SK-N-SH (cell line): Measurements from ENCODE around the gene PLEKHA6. TPM values are rescaled to one million over a fixed set of nuclear protein-coding genes. Genes with fewer than 3 reads are reported as not detected.

Source experiments
- CTCF ChIA-PET: fragments of 300-600, 350-600 bp; formaldehyde crosslinking; extraction: SDS; loops from one replicate; lab custom pipeline; 2021; lab: Yijun Ruan, JAX
- POLR2A ChIA-PET: fragments of 350-600 bp; sonication (Branson Sonifier 250); formaldehyde crosslinking; extraction: SDS; loops from one replicate; lab custom pipeline; 2020; ENCODE audit warnings: antibody characterized with exemption, inconsistent platforms; lab: Yijun Ruan, JAX
- DNase-seq: peaks from one replicate; pipeline ENCODE4 v3.0.0; 2012
- H2AFZ ChIP-seq: fragments of 200-600 bp; sonication (generic); 2 replicates; pipeline ENCODE4 v1.8.1; 2016; ENCODE audit warnings: antibody characterized with exemption, mild to moderate bottlenecking, low read depth
- H3F3A ChIP-seq: fragments of 200-600 bp; sonication (generic); replicated peaks from 2 replicates; pipeline ENCODE3; 2016; ENCODE audit warnings: antibody characterized with exemption, mild to moderate bottlenecking; ENCODE audit not compliant: insufficient read depth
- H3K27ac ChIP-seq, 2 experiments: fragments of 200-500 bp in 1 of 2; fragments of 200-600 bp in 1 of 2; sonication (Bioruptor generic) in 1 of 2; sonication (generic), shearing (Covaris generic) in 1 of 2; 2 replicates each; pipeline versions ENCODE4 v1.5.1 to v1.6.1; 2014 to 2016; ENCODE audit warnings: low read depth in 2 of 2, inconsistent platforms in 1 of 2, low read length in 1 of 2, mild to moderate bottlenecking in 1 of 2, mixed read lengths in 1 of 2
- H3K27me3 ChIP-seq: fragments of 200-600 bp; sonication (generic), shearing (Covaris generic); 2 replicates; pipeline ENCODE4 v1.6.1; 2016; ENCODE audit warnings: mixed run types; ENCODE audit not compliant: insufficient read depth
- H3K36me3 ChIP-seq, 2 experiments: fragments of 200-500 bp in 1 of 2; fragments of 200-600 bp in 1 of 2; sonication (Bioruptor generic) in 1 of 2; sonication (generic) in 1 of 2; replicated peaks in 1 of 2; 2 replicates each; pipeline versions ENCODE3 to v1.5.1; 2014 to 2016; ENCODE audit warnings: low read length in 1 of 2, mild to moderate bottlenecking in 1 of 2; ENCODE audit not compliant: insufficient read depth in 2 of 2, control insufficient read depth in 1 of 2
- H3K4me1 ChIP-seq, 2 experiments: fragments of 200-500 bp in 1 of 2; fragments of 200-600 bp in 1 of 2; sonication (Bioruptor generic) in 1 of 2; sonication (generic), shearing (Covaris generic) in 1 of 2; 2 replicates each; pipeline versions ENCODE4 v1.5.1 to v1.6.1; 2014 to 2016; ENCODE audit warnings: low read depth in 1 of 2, low read length in 1 of 2, mixed run types in 1 of 2; ENCODE audit not compliant: insufficient read depth in 2 of 2, control insufficient read depth in 1 of 2
- H3K4me2 ChIP-seq: fragments of 200-600 bp; sonication (generic), shearing (Covaris generic); 2 replicates; pipeline ENCODE4 v1.6.1; 2017; ENCODE audit warnings: mixed run types
- H3K4me3 ChIP-seq, 2 experiments: fragments of 200-500 bp in 1 of 2; fragments of 200-600 bp in 1 of 2; sonication (Bioruptor generic) in 1 of 2; sonication (generic), shearing (Covaris generic) in 1 of 2; 2 replicates each; pipeline versions ENCODE4 v1.5.1 to v1.8.1; 2014 to 2016; ENCODE audit warnings: low read depth in 2 of 2, inconsistent platforms in 1 of 2, low read length in 1 of 2, mild to moderate bottlenecking in 1 of 2, mixed read lengths in 1 of 2, moderate library complexity in 1 of 2
- H3K79me2 ChIP-seq: fragments of 200-600 bp; sonication (generic); 2 replicates; pipeline ENCODE4 v1.8.1; 2017; ENCODE audit warnings: mild to moderate bottlenecking; ENCODE audit not compliant: insufficient read depth
- H3K9ac ChIP-seq: fragments of 200-600 bp; sonication (generic); 2 replicates; pipeline ENCODE4 v1.6.1; 2017; ENCODE audit warnings: mixed run types
- H3K9me2 ChIP-seq: fragments of 200-600 bp; sonication (generic); 2 replicates; pipeline ENCODE4 v1.6.1; 2017; ENCODE audit warnings: mixed run types
- H3K9me3 ChIP-seq: fragments of 200-600 bp; sonication (generic); 2 replicates; pipeline ENCODE4 v1.6.1; 2017; ENCODE audit warnings: mixed run types, mild to moderate bottlenecking, moderate library complexity
- H4K20me1 ChIP-seq: fragments of 200-600 bp; sonication (generic); 2 replicates; pipeline ENCODE4 v1.6.1; 2017; ENCODE audit warnings: mild to moderate bottlenecking, mixed run types; ENCODE audit not compliant: insufficient read depth
- ELF1 ChIP-seq: IDR thresholded peaks from 2 replicates; pipeline ENCODE4 v1.4.0; 2012
- FOSL2 ChIP-seq: IDR thresholded peaks from 2 replicates; pipeline ENCODE4 v1.4.0; 2012; ENCODE audit warnings: low read depth, mild to moderate bottlenecking, moderate library complexity, borderline replicate concordance
- FOXJ3 ChIP-seq: sonication (generic); formaldehyde crosslinking; IDR thresholded peaks from 2 replicates; pipeline ENCODE4 v1.5.1; 2020; ENCODE audit warnings: mild to moderate bottlenecking, missing genetic modification reagents
- GABPA ChIP-seq: IDR thresholded peaks from 2 replicates; pipeline ENCODE4 v1.4.0; 2012; ENCODE audit warnings: low read depth, mild to moderate bottlenecking
- MEF2A ChIP-seq: IDR thresholded peaks from 2 replicates; pipeline ENCODE4 v1.4.0; 2012; ENCODE audit warnings: low read depth, borderline replicate concordance
- MXI1 ChIP-seq: IDR thresholded peaks from 2 replicates; pipeline ENCODE4 v1.6.1; 2012; ENCODE audit warnings: mild to moderate bottlenecking, low read depth, low read length, improper control_type of control experiment
- NFIC ChIP-seq: IDR thresholded peaks from 2 replicates; pipeline ENCODE4 v1.4.0; 2012; ENCODE audit warnings: borderline replicate concordance
- NRF1 ChIP-seq: IDR thresholded peaks from 2 replicates; pipeline ENCODE4 v1.6.1; 2012; ENCODE audit warnings: low read depth, mild to moderate bottlenecking, low read length
- RFX5 ChIP-seq: IDR thresholded peaks from 2 replicates; pipeline ENCODE4 v1.6.1; 2012; ENCODE audit warnings: mild to moderate bottlenecking, improper control_type of control experiment, low read length
- SIN3A ChIP-seq: IDR thresholded peaks from 2 replicates; pipeline ENCODE4 v1.6.1; 2012; ENCODE audit warnings: low read depth, mild to moderate bottlenecking, low read length, moderate library complexity, borderline replicate concordance
- SMC3 ChIP-seq: IDR thresholded peaks from 2 replicates; pipeline ENCODE4 v1.6.1; 2012; ENCODE audit warnings: low read depth, low read length, improper control_type of control experiment
- TCF12 ChIP-seq: IDR thresholded peaks from 2 replicates; pipeline ENCODE4 v1.4.0; 2012
- YY1 ChIP-seq: IDR thresholded peaks from 2 replicates; pipeline ENCODE4 v1.4.0; 2012; ENCODE audit warnings: low read depth, mild to moderate bottlenecking
- WGBS: methylation state at CpG from one replicate; pipeline ENCODE4 v1.1.6; 2017; ENCODE audit warnings: low lambda C conversion rate; 5-methylcytosine and 5-hydroxymethylcytosine counted together
- polyA plus RNA-seq, 3 experiments: library from polyadenylated mRNA; depleted of rRNA; stranded (reverse); fragments of >200 nt; gene quantifications; 2 replicates each; pipeline ENCODE4 v1.2.3, GENCODE V29; 2012
- TF ChIP-seq, protein P1 (sequence below): fragments of 200-600 bp; sonication (generic); IDR thresholded peaks from 2 replicates; pipeline ENCODE4 v1.6.1; 2017; ENCODE audit warnings: antibody characterized with exemption, mild to moderate bottlenecking, moderate library complexity
- TF ChIP-seq, protein P2 (sequence below): IDR thresholded peaks from 2 replicates; pipeline ENCODE4; 2012
- TF ChIP-seq, protein P3 (sequence below): fragments of 150-350 bp; IDR thresholded peaks from 2 replicates; pipeline ENCODE4 v1.6.1; 2017; ENCODE audit warnings: antibody characterized with exemption, low read length, low read depth, borderline replicate concordance
- TF ChIP-seq, protein P4 (sequence below): IDR thresholded peaks from 2 replicates; pipeline ENCODE4 v1.4.0; 2012; ENCODE audit warnings: low read depth, borderline replicate concordance

Gene PLEKHA6
- polyA plus RNA-seq, 1 of the 3 experiments (the other 2 are of a cell fraction) = 1.2 TPM

DNA sequence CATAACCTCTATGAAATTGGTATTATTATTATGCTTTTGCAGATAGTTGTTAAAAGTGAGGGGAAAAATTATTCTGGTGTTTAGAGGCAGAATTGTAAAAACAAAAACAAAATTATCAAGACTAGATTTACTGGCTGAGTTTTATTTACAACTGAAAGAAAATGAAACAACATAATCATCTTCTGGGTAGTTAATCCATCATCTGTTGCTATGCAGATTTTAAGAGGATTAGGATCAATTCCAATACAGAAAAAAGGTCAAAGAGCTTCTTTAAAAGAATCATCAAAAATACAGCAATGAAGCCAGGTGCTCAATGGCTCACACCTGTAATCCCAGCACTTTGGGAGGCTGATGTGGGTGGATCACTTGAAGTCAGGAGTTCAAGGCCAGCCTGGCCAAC is 154.2 kb downstream of the PLEKHA6 start:
- Histone ChIP-seq H3K79me2 (no peaks in the 10 kb centered on the region), H3K27ac (no peak overlapping the region), H3K9ac (no peak overlapping the region), H3K9me2 (no peaks in the 10 kb centered on the region), H2AFZ (no peak overlapping the region), H4K20me1 (no peaks in the 10 kb centered on the region), H3K4me2 (no peak overlapping the region), H3K27me3 (no peaks in the 10 kb centered on the region), H3F3A (no peaks in the 10 kb centered on the region), H3K36me3 (no peaks in the 10 kb centered on the region), H3K9me3 (no peaks in the 10 kb centered on the region), H3K4me3 (no peak overlapping the region), H3K4me1 (peaks cover 0 to 3% of the 10 kb centered on the region in 2 experiments; a peak in 1 of 4 replicates)
- ChIA-PET POLR2A (no interaction called here), CTCF (interaction anchor here (0.7 to 7.4 kb wide), 13 partner anchors 7 to 334 kb away, joined by 3 to 157 read pairs (median 15); partner anchors contain the start of genes GOLT1A, PLEKHA6 and REN)
- DNase-seq = no peak
- peak; percentile 94 for TF ChIP-seq RFX5
- TF ChIP-seq NRF1 = no peak

DNA sequence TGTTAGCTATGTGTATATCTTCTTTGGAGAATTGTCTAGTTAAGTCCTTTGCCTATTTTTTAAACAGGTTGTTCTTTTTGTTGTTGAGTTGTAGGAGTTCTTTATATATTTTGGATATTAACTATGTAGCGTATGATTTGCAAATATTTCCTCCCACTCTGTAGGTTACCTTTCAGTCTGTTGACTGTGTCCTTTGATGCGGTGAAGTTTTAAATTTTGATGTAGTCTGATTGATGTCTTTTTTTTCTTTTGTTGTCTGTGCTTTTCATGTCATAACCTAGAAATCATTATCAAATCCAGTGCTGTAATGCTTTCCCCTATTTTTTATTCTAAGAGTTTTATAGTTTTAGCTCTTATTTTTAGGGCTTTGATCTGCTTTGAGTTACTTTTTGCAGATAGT is 154.8 kb downstream of the PLEKHA6 start:
- H2AFZ ChIP-seq = no peak overlapping the region
- TF ChIP-seq, protein P1, sequence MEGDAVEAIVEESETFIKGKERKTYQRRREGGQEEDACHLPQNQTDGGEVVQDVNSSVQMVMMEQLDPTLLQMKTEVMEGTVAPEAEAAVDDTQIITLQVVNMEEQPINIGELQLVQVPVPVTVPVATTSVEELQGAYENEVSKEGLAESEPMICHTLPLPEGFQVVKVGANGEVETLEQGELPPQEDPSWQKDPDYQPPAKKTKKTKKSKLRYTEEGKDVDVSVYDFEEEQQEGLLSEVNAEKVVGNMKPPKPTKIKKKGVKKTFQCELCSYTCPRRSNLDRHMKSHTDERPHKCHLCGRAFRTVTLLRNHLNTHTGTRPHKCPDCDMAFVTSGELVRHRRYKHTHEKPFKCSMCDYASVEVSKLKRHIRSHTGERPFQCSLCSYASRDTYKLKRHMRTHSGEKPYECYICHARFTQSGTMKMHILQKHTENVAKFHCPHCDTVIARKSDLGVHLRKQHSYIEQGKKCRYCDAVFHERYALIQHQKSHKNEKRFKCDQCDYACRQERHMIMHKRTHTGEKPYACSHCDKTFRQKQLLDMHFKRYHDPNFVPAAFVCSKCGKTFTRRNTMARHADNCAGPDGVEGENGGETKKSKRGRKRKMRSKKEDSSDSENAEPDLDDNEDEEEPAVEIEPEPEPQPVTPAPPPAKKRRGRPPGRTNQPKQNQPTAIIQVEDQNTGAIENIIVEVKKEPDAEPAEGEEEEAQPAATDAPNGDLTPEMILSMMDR = no peak
- TF ChIP-seq, protein P2, sequence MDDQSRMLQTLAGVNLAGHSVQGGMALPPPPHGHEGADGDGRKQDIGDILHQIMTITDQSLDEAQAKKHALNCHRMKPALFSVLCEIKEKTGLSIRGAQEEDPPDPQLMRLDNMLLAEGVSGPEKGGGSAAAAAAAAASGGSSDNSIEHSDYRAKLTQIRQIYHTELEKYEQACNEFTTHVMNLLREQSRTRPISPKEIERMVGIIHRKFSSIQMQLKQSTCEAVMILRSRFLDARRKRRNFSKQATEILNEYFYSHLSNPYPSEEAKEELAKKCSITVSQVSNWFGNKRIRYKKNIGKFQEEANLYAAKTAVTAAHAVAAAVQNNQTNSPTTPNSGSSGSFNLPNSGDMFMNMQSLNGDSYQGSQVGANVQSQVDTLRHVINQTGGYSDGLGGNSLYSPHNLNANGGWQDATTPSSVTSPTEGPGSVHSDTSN = no peak
- TF ChIP-seq, protein P3, sequence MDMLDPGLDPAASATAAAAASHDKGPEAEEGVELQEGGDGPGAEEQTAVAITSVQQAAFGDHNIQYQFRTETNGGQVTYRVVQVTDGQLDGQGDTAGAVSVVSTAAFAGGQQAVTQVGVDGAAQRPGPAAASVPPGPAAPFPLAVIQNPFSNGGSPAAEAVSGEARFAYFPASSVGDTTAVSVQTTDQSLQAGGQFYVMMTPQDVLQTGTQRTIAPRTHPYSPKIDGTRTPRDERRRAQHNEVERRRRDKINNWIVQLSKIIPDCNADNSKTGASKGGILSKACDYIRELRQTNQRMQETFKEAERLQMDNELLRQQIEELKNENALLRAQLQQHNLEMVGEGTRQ = no peak
- TF ChIP-seq GABPA (no peak), YY1 (no peak), MEF2A (no peak), SIN3A (no peak), SMC3 (no peak), TCF12 (no peak), NFIC (no peak), ELF1 (no peak), MXI1 (no peak), FOXJ3 (CRISPR knock-in tag) (no peak), FOSL2 (no peak), RFX5 (no peak)
- TF ChIP-seq, protein P4, sequence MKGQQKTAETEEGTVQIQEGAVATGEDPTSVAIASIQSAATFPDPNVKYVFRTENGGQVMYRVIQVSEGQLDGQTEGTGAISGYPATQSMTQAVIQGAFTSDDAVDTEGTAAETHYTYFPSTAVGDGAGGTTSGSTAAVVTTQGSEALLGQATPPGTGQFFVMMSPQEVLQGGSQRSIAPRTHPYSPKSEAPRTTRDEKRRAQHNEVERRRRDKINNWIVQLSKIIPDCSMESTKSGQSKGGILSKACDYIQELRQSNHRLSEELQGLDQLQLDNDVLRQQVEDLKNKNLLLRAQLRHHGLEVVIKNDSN = no peak
- no peaks in the 10 kb centered on the region for H3K79me2 ChIP-seq
- no peaks in the 10 kb centered on the region for H3K36me3 ChIP-seq
- no peak for DNase-seq
- CTCF ChIA-PET = interaction anchor here (0.7 to 7.4 kb wide), 7 partner anchors 9 to 334 kb away, joined by 3 to 157 read pairs (median 9); partner anchors contain the start of genes GOLT1A, PLEKHA6 and REN
- H3F3A ChIP-seq = no peaks in the 10 kb centered on the region
- no peak overlapping the region for H3K27ac ChIP-seq
- no peaks in the 10 kb centered on the region for H3K9me2 ChIP-seq
- H3K9me3 ChIP-seq = no peaks in the 10 kb centered on the region
- WGBS = 92% methylated on average over 2 of the region's 2 CpGs
- H3K27me3 ChIP-seq = no peaks in the 10 kb centered on the region
- H3K4me2 ChIP-seq = no peak overlapping the region
- H3K4me1 ChIP-seq = peaks cover 0 to 3% of the 10 kb centered on the region in 2 experiments; a peak in 1 of 4 replicates
- POLR2A ChIA-PET = no interaction called here
- no peak overlapping the region for H3K9ac ChIP-seq
- H3K4me3 ChIP-seq = no peak overlapping the region
- H4K20me1 ChIP-seq = no peaks in the 10 kb centered on the region
